Dedifferentiated amniotic fluid mesenchymal stem cell (primary cell): ENCODE measurements around the gene SNAPC2.
"Not testable (repeated sequence)": the region's sequence is repeated elsewhere in the genome, so short reads cannot be mapped to it uniquely, and the experiment has no call there.

Experiments
- DNase-seq: peaks from one replicate; pipeline ENCODE4 v3.0.0-alpha.2; 2016; ENCODE audit errors: extremely low spot score

Gene SNAPC2

DNA sequence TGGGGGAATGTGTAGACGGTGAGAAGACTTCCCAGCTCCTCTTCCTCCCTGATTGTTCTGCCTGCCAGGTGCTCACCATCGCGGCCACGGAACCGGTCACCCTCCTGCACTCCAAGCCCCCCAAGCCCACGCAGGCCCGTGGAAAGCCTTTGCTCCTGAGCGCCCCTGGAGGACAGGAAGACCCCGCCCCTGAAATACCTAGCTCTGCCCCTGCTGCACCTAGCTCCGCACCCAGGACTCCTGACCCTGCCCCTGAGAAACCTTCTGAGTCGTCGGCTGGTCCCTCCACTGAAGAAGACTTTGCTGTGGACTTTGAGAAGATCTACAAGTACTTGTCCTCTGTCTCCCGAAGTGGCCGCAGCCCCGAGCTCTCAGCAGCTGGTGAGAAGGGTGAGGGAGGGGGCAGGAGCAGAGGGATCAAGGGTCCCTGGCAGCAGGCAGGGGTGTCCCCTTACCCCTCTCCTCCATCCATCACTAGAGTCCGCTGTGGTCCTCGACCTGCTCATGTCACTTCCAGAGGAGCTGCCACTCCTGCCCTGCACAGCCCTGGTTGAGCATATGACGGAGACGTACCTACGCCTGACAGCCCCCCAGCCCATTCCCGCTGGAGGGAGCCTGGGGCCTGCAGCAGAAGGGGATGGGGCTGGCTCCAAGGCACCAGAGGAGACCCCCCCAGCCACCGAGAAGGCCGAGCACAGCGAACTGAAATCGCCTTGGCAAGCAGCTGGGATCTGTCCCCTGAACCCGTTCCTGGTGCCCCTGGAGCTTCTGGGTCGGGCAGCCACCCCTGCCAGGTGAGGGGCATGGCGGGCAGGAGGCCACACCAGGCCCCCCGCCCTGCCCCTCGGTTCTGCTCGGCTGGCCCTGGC lies 2.1 kb downstream of the SNAPC2 start:
- no peak for DNase-seq

DNA sequence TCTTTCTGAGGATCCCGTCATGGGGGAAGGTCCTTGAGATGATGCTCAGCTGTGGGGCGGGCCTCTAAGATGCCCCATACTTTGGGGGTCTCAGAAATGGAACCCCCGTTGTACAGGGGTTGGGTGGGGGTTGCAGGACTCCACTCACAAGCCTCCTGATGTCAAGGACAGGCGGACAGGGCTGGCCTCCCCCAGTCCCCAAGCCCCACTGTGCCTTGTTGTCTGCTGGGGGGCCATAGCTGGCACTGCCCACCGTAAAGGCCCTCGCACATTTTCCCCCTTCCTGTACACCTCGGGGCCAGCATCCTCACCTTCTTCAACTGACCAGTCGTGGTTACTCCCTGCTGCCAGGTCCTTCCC lies 2.7 kb downstream of the SNAPC2 start:
- DNase-seq, result no peak

DNA sequence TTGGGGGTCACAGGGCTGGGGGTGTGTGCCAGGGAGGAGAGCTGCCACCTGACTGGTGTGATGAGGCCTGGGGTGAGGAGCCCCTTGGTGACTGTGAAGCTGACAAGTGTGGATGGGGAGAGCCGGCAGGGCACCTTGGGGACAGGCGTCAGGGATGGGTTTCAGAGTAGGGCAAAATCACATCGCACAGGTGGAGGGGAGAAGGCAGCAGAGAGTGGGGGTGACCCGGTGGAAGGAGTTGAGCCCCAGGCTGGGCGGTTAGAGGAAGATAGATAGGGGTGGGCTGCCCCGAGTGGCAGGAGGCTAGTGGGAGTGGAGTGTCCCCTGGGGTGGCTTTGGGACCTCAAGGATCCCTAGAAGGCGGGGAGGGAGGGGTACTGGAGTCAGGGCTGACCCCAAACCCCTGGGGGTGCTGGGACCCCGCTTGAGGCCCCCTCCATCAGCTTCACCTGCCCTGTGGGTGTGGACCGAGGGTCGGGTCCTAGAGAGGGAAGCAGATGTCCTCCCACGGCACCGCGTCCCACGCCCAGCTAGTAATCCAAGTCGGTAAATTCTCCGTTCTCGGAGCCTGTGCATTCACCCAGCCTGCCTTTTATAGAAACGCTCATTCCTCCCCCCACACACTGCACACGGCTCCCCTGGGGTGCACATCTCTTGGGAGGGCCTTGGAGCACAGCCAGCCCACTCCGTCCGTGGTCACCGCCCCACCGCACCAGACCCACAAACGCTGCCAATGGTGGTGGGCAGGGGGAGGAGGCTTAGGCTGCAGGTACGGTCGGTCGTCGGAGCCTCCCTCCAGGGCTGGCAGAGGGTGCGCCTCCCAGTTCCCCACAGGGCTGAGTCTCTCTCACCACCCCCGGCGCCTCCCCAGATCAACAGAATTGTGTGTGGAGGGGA lies 3.4 kb downstream of the SNAPC2 start:
- no peak for DNase-seq

DNA sequence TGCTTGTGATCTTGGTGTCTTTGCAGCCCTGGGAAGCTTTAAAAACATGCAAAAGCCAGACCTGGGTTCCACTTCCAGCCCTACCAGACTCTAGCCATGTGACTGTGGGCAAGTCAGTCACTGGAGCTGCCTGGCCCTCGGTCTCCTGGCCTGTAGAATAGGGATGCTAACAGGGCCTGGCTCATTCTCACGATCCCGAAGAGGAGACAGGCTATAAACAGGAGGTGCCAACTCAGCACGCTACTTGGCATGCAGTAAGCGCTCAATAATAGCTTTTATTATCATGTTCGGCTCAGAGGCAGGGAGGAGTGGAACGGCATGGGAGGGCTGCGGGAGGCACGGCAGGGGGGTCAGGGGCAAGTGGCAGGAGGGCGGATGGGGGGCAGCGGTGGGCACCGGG lies 4.1 kb downstream of the SNAPC2 start:
- DNase-seq, result no peak

DNA sequence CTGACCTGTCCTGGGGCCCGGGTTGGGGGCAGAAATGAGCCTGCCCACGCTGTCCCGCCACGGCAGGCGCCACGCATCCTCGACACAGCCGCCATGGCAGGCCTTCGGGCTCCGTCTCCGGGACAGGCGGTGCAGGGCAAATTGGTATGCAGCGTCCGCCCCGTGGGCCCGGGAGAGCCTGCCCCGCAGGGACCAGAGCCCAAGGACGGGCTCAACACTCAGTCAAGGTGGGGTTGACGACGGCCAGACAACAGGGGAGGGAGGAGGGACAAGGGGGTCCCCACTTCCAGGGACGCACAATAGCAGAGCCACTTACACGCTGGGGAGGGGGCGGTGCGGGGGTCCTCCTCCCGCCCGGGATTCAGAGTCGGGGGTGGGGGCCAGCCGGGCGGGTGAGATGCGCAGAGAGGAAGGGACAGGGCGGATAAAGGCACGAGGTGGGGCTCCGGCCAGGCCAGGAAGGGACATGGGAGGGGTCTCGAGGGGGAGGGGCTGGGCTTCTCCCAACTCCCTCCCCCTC lies 4.6 kb downstream of the SNAPC2 start:
- no peak for DNase-seq

DNA sequence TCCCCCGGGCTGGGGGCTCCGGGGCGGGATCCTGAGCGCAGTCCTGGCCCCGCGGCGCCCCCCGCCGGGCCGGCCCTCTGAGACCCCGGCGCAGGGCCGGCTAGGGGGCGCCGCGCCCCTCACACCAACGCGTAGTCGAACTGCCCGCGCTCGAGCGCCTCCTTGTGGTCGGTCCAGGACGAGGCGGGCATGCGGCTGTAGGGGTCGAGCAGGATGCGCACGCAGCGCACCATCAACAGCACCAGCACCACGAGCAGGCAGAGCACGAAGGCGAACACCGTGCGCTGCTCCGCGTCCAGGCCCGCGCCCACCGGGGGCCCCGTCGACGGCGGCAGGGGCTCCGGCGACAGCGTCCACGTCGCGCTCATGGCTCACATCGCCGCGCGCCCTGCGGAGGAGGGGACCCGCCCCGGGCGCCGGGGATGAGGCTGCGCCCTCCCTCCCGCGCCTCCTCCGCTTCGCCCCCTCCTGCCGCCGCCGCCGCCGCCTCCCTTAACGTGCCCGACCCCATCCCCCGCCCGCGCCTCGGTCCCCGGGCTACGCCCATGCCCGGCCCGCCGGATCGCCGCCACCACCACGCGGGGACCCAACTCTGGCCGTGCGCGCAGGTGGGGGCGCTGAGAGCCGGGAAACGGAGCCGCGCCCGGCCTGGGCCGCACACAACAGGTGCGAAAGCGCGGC lies 5.2 kb downstream of the SNAPC2 start:
- no peak for DNase-seq

DNA sequence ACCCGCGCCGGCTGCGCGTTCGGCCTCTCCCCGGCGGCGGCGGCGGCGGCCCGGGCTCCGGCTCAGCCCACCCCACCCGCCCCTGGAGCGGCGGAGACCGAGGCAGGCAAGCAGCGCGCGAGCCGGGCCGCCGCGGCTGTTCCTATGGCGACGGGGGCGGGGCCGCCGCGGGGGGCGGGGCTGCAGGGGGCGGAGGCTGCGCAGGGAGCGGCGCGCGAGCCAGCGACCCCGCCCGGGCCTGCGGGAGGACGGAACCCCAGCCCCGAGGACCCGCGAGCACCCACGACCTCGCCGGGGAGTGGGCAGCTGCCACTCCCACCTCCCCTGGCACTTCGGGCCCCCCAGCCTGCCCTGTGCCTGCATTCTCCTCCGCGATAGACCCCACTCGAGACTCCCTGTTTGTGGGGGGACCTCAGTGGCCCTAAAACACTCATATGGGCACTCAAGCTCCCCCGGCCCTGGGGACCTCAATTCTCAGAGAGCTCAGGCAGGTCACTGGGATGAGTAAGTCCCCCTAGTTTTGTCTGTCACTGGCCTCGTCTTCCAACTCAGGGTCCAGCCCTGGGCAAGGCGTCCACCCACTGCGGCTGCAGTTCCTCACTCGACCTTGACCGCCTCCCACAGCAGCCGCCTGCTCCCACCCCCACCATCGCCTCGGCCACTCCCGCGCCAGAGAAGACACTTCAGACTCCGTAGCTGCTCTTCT lies 6.0 kb downstream of the SNAPC2 start, which contains the start of gene CTXN1:
TSS of gene CTXN1 (minus strand) at position 115 of the 706 bp plus-strand sequence. CDS start 597 bp downstream, outside the sequence.
- no peak for DNase-seq

DNA sequence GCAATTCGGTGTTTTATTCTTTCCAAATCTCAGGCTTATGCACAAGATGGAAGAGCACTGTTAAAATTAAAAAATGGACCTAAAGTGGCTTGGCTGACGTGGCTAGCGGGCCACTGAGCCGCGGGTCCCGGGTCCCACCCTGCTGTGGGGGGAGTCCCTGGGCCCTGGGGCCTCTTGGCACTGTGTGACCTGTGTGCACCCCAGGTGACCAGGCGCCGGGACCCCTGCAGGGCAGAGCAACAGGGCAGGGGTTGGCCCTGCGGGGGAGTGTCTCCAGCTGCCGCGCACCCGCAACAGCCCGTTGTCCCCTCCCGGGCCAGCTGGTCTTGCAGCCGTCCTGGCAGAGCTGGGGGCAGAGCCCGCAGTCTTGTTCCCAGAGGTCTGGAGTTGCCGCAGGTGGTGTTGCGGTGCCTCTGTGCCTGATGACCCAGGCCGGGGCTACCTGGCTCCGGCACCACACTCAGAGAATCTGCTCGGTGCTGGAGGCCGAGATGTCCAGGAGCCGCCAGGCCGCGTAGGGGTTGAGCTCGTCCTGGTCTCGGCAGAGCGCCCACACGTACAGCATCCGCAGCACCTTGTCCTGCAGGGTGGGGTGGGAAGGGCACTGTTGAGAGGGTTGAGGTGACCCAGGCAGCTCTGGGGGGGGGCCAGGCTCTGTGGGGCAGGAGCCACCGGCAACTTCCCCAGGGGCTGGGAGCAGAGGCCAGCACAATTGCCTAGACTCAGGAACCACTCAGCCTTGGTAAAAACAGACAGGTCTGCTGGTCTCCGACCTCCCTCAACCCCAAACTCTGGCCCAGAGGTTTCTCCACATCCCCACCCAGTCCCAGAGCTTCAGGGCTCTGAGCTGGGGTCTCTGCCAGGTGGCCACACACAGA lies 6.8 kb downstream of the SNAPC2 start:
- DNase-seq, result no peak

DNA sequence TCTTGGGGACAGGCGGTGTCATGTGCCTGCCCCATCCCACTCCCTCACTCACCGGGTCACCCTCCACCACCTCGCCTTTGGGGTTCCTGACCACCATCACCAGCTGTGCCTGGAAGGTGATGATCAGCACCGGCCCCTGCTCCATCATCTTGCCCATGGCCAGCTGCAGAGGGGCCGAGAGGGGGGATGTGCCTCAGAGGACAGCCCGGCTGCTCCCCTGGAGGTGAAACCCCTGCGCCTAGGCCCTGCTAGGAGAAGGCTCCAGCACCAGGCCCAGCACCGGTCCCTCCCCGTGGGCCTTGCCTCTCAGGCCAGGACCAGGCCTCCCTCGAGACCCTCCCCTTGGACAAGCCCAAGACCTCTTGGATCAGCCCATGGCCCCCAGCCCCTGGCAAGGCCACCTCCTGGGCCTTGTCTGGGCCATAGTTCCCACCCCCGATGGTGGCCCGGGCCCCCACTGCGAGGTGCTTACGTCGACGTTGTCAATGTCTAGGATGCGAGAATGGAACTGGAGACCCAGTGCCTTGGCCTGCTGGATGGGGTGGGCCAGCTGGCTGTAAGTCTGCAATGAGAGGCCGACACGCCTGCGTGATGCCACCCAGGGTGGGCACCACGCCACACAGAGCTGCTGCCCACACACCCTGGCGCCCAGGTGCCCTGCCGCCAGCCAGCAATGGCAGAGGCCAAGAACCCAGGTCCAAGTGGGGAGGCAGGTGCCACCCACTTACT lies 7.6 kb downstream of the SNAPC2 start:
- DNase-seq, result no peak

DNA sequence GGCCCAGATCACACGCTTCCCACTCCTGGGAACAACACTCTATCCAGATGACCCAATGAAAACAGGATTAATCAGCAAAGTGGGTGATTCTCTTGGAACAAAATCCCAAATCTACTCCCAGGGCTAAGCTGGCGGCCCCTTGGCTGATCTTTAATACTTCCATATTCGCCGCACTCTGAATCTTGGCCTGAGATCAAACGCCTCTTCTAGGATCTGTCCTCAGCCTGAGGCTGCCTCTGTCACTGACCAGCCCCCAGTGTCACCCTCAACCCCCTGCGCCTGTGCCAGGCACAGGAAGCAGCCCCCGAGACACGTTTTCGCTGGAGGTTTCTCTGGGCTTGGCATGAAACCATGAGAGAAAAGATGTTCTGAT lies 8.2 kb downstream of the SNAPC2 start:
- no peak for DNase-seq

DNA sequence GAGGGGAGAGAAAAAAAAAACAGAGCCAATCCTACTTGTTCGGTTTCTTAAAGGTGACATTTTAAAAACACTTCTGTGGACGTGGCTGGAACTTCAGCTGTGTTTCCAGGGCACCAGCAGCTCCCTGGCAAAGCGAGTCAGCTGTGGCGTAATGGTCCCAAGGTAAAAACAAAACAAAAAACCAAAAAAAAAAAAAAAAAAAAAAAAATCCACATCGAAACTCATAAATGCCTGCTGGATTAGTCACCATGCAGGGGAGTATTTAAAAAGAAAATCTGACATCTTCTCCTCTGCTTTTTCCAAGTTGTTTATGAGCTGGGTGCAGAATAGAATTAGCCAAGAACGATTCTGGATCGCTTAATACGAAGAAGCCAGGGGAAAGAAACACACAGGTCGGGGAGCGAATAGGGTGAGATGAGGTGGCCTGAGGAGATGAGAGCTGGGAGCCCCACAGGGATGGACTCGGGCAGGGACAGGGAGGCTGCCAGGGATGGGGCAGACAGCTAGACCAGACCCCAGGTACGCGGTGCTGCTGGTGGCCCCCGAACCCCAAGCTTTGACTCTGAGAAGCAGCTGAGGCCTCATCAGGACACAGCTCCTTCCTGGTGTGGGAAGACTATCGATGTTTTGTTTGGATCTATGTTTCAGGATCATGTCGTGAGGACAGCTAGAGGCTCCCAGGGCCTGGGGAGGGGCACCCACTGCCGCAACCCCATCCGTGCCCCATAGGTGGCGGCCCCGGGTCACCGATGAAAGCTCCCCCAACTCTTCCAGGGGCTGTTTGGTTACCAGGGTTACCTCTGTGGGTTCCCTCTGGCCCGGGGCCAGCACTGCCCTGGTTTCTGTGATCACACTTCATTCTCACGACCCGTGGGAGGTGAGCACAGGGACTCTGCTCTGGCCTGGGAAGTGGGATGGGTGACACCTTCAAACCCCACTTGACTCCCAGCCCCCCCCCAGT lies 8.9 kb downstream of the SNAPC2 start:
- DNase-seq, result peak; percentile 56

DNA sequence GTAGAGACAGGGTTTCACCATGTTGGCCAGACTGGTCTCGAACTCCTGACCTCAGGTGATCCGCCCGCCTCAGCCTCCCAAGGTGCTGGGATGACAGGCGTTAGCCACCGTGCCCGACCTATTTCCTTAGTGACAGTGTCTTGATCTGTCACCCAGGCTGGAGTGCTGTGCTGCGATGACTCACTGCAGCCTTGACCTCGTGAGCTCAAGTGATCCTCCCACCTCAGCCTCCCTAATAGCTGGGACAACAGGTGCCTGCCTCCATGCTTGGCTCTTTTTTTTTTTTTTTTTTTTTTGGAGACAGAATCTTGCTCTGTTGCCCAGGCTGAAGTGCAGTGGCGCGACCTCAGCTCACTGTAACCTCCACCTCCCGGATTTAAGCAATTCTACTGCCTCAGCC lies 9.9 kb downstream of the SNAPC2 start:
- not testable (repeated sequence) for DNase-seq

DNA sequence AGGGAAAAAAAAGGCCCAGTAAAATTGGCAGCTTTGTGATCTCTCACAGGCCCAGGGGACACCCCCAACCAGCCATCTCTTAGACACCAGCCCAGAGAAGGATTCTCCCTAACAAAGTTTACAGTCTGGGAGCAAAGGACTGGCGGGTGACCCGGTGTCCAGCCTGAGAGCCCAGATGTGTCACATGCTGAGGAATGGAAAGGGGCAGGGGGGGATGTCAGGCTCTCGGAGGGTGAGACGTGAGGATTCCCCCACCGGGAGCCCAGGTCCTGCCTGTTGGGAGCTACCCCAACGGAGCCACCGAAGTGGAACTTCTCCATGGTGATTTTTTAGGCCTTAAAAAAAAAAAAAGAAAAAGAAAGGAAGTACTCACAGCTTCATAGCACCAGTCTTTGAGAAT lies 10.6 kb downstream of the SNAPC2 start:
- no peak for DNase-seq

DNA sequence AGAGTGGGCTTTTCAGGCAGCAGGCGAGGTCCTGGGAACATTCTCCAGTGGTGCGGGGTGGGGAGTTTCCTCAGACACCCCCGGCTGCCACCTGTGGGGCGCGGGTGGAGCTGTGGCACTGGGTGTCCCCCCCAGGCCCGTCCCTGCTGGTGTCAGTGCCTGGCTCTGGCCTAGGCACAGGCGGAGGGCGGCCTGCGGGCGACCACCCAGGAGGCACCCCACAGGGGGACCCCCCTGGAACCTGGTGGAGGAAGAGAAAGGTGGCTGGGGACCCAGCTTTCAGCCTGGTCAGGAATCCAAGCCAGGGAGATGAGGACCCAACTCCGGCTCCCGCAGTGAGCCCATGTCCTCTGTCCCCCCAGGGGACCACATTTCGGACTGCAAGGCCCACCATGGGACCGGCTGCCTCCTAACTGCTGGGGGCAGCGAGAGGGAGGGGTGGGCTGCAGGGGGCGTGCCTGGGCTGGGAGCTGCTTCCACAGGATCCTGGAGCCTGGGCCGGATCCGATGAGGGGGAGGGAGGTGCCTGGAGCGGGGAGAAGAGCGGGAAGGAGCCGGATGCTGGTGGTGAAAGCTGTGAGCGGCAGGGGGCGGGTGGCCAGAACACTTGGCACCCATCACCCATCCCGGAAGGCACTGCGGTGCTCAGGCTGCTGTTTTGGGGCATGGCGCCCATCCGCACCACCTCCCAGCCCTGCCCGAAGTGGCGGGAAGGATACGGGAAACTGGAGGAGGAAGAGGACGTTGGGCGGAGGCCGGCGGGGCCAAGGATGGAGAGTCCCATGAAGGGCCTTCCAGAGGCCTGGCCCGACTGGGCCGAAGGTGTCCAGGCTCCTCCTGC lies 11.3 kb downstream of the SNAPC2 start:
- no peak for DNase-seq

DNA sequence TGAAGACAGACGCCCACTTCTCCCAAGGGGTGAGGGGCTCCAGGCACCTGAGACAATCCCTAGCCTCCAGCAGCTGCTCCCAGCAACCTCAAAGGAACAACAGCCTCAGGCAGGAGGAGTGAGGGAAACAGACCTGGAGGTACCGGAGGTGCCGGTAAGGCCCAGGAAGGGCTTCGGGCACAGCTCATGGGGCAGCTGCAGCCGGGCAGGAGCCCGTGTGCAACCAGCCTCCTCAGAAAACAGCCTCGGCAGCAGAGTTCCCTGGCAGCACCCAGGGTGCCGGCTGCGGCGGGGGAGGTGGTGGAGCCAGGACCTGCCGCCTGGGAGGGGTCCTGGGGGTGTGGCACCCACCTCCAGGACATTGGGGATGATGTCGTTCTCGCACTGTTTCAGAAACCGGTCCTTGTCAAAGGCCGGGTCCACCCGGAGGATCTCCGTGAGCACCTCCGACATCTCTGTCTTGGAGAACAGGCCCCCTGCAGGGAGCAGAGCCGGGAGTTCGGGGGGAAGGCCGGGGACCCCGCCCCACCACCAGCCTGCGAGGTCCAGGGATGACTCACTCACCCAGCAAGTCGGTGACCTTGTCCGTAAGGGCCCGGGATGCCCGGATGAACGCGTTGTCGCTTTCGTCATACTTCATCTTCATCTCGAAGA lies 12.3 kb downstream of the SNAPC2 start:
- DNase-seq, result no peak

DNA sequence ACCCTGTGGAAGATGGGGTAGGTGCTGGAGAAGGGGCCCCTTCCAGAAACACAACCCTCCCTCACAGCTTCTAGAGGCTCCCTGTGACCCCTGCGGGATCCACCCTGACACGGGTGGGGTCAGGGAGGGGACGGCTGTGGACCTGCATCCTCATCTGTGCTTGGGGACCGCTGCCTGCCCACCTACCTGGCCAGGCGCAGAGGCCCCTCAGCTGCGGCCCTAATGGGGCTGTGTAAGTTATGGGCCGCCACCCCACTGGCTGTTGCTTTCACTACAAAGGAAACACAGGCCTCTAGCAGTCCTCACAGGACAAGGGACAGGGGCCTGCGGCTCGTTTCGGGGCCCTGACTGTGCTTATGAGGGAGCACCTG lies 12.8 kb downstream of the SNAPC2 start:
- DNase-seq, result no peak

DNA sequence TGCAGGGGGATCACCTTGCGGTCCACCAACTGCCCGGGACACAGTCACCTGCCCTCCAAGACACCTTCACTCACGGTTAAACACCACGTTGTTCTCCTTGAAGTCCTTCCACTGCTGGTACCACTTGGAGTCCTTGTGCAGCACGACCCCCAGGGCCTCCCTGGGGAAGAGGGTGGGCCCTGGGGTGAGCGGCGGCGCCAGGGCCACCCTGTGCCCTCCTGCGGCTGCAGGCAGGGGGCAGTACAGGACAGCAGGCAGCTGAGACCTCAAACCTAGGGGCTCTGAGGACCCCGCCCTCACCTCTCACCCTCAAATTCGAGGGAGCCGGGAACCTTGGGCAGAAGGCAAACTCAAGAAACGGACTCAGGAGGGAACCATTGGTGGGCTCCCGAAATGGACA lies 13.3 kb downstream of the SNAPC2 start:
- no peak for DNase-seq
